ENCODE measurements around the gene MARCHF4.

GRCh38 chr2:216369821-216370220 lies 2.5 kb downstream of the MARCHF4 start:
- TF ChIP-seq ZBTB33 (IDR thresholded peaks at IDR 0.05) (no peak), MAX (IDR thresholded peaks at IDR 0.05) (no peak)
- TF ChIP-seq, protein P1, sequence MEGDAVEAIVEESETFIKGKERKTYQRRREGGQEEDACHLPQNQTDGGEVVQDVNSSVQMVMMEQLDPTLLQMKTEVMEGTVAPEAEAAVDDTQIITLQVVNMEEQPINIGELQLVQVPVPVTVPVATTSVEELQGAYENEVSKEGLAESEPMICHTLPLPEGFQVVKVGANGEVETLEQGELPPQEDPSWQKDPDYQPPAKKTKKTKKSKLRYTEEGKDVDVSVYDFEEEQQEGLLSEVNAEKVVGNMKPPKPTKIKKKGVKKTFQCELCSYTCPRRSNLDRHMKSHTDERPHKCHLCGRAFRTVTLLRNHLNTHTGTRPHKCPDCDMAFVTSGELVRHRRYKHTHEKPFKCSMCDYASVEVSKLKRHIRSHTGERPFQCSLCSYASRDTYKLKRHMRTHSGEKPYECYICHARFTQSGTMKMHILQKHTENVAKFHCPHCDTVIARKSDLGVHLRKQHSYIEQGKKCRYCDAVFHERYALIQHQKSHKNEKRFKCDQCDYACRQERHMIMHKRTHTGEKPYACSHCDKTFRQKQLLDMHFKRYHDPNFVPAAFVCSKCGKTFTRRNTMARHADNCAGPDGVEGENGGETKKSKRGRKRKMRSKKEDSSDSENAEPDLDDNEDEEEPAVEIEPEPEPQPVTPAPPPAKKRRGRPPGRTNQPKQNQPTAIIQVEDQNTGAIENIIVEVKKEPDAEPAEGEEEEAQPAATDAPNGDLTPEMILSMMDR (IDR thresholded peaks at IDR 0.05; ENCODE audit: low read depth, low read length, missing input control) = no peak

Measured in liver (tissue), 2 donors.